NCI-H2196 (cell line): ENCODE results near the gene SPATA31A5.
"Not testable (repeated sequence)": the region's sequence is repeated elsewhere in the genome, so short reads cannot be mapped to it uniquely, and the experiment has no call there.

ENCODE experiments used
- DNase-seq: peaks from one replicate; lab custom pipeline; 2025; ENCODE audit not compliant: unreplicated experiment; lab: John Stamatoyannopoulos, UW

SPATA31A5 gene

GRCh38 chr9:60914107-60914506 is at the start of gene SPATA31A5:
TSS of gene SPATA31A5 (plus strand) at chr9:60914407. CDS start at chr9:60914436, 29 bp downstream.
- DNase-seq = not testable (repeated sequence)

GRCh38 chr9:60962990-60963350 is 48.8 kb downstream of the SPATA31A5 start:
- not testable (repeated sequence) for DNase-seq

DNA sequence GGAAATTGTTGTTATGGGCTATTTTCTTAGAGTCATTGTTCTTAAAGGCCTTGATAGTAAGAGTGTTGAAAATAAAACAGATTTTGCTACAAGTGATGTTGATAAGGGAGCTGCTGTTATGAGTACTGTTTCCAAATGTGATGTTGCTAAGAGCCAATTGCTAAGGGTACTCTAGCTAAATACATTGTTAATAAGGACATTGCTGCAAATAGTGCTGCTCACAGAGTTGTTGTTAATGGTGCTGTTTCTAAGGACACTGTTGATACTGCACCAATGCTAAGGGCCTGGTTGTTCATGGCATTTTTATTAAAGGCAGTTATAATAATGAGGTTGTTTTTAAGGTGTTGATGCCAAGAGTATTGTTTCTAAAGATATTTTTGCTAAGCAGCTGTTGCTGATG is 52.2 kb downstream of the SPATA31A5 start:
- not testable (repeated sequence) for DNase-seq
